Mesenteric fat pad (tissue), 1 donor: Measurements from ENCODE around the gene SYNCRIP. TPM values are rescaled to one million over a fixed set of nuclear protein-coding genes. Genes with fewer than 3 reads are reported as not detected.
"Not testable (repeated sequence)": the region's sequence is repeated elsewhere in the genome, so short reads cannot be mapped to it uniquely, and the experiment has no call there.

Experiments used
- DNase-seq: peaks from one replicate; pipeline ENCODE4 v3.0.0-alpha.2; 2020; ENCODE audit warnings: low spot score
- long read RNA-seq: library from polyadenylated mRNA; unstranded; transcript quantifications from one replicate; pipeline ENCODE4 v2.0.0, GENCODE V29; 2020
- total RNA-seq: library from RNA; stranded (reverse); fragmentation: NEBNext Ultra II Directional; extraction: Animal tissue kit (Norgen Biotek cat#: 25700); gene quantifications from one replicate; pipeline ENCODE4 v1.2.1, GENCODE V29; 2021
- donor health status: DM: yes; HTN: yes; CAD: no.

The SYNCRIP gene
- total RNA-seq = 98.4 TPM
- long read RNA-seq, full-length matches to known transcripts = 21 of 268 reads
- long read RNA-seq, partial matches to known transcripts = 222 of 268 reads
- long read RNA-seq, other reads (novel, unspliced or antisense) = 25 of 268 reads

DNA sequence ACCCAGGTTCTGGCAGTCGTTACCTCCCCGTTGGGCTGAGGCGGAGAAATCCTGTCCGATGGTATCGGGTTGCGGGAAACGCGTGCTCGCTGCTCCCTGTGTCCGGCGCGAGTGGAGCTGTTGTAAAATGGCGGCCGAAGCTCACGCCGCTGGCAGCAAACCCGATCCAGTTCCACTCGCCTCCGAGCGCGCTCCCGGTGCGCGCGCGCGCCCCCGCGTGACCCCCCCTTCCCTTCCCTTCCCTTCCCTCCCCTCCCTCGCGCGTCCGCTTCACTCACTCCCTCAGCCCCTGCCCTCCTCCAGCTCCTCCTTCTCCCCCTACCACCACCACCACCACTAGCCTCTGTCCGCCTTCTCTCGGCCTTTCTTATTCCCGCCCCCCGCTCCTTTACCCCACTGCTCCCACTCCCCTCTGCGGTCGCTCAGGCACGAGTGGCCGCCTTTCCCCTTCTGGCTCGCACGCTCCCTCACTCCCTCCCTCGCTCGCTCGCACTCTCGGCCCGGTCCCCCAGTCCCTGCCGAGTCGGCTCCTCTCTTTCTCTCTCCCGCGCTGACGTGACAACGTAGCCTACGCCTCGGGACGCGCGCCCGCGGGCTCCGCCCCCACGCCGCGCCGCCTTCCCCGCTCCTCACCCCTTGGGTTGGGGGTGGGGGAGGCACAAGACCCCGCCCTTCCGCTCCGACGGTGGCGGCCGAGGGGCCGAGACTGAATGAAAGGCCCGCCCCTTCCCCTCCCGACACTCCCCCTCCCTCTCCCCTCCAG lies at the start of gene SYNCRIP:
SYNCRIP (minus strand) TSS at position 113 of the 763 bp plus-strand sequence. CDS start 1,447 bp downstream, outside the sequence.
- peak; percentile 100 for DNase-seq

DNA sequence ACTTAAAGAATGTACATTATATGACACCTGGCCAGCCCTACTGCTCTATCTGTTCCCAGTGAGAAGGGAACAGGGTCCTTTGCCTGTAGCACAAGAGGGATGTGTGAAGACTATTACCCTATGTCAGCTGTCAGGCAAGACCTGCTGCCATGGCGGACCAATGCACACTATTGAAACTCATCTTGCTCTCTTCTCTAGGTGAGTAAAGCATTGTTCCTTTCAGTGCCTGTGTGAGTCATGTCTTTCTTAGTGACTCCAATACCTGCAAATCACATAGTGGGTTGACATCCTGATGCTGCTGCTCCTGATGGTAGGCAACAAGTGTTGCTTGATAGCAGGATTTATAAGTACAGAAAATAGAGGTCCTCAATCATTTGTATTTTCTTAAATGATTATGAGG lies 48.8 kb upstream of the SYNCRIP start:
- DNase-seq = no peak

DNA sequence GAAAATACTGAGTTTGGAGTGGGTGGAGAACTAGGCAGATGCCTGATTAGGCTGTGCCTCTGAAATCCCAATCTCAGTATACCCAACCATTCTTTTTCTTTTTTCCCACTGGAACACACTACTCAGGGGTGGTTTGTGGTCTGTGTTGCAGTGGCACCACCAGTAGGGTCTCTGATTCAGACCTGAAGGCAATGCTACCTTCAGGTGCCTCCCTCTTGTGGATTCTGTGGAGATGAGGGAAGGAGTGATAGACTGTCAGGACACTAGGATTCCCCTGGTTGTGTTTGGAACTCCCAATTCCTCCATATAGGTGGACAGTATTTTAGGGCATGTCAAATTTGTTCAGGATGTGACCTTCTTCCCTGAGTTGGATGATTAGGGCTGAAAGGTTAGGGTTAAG lies 47.4 kb upstream of the SYNCRIP start:
- no peak for DNase-seq

DNA sequence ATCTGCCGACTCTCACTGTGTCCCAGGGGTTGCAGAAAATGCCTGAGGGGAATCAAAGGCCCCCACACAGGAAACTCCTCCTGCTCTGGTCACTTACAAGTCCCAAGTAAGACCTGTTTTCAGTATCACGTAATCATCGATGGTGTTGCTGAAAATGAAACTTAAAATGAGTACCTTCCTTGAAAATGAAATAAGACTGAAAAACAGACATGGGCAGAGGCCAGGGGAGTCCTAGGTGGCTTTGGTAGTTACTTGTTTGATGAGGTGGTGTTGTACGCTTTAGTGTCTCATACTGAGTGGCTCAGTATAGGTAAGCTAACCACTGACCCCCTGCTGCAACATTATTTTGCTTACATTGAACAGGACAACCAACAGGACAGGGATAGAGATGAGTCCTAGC lies 43.0 kb upstream of the SYNCRIP start:
- no peak for DNase-seq

DNA sequence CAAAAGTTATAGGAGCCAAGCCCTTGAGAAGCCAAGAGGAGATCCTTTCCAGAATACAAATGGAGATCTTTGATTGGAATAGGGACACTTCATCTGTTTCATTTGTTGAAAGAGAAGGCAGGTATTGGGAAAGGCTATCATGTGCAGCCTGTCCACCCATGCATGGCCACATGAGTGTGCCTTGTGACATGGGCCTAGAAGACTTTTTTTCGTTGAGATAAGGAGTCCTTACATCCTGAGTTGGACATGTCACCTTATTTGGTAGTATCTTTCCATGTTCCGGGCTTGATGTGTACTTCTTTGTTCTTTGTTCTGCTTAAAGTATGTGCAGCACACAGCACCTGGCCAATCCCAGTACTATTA lies 42.1 kb upstream of the SYNCRIP start:
- DNase-seq = no peak

DNA sequence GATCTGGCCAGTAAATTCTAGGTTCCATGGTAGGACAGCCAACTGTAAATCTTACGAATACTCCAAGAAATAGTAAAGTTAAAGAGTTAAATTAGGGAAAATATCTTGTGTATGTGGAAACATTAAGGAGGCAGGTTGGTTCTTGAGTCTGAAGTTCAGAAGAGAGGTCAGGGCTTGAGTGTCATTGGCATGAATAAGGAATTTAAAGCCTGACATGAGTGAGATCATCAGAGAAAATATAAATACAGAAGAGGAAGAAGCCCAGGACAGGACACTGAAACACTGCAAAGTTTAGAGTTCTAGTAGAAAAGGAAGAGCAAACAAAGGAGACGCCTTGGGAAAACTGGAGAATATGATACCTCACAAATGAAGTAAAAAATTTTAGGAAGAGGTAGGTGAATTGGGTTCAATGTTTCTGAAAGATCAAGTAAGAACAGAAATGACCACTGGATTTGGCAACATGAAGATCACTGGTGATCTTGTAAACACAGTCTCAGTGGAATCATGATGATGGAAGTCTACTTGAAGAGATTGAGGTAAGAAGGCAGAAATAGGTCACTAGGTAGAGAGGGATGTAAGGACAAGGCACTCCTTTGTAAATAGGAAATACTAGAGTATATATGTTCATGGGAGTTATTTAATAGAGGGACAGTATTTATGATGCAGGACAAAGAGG lies 41.6 kb upstream of the SYNCRIP start:
- DNase-seq = no peak

DNA sequence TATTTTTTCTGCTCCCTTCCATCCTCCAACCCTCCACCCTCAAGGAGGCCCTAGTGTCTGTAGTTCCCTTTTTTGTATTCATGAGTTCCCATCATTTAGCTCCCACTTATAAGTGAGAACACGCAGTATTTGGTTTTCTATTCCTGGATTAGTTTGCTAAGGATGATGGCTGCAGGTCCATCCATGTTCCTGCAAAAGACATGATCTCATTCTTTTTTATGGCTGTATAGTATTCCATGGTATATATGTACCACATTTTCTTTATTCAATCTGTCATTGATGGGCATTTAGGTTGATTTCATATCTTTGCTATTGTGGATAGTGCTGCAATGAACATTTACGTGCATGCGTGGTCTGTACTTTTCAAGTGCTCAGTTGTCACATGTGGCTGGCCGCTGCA lies 39.2 kb upstream of the SYNCRIP start:
- DNase-seq = not testable (repeated sequence)

DNA sequence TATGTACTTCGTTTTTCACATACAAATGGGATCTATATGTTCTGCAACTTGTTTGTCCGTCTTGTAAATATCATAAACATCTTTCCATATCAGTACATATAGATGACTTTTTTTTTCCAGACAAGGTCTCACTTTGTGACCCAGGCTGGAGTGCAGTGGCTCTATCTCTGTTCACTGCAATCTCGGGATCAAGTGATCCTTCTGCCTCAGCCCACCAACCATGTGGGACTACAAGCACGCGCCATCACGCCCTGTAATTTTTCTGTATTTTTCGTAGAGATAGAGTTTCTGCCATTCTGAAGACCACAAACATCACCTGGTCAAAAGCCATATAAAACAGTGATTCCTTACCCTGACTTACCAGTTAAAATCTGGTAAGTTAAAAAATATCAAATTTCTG lies 37.7 kb upstream of the SYNCRIP start:
- DNase-seq = no peak

DNA sequence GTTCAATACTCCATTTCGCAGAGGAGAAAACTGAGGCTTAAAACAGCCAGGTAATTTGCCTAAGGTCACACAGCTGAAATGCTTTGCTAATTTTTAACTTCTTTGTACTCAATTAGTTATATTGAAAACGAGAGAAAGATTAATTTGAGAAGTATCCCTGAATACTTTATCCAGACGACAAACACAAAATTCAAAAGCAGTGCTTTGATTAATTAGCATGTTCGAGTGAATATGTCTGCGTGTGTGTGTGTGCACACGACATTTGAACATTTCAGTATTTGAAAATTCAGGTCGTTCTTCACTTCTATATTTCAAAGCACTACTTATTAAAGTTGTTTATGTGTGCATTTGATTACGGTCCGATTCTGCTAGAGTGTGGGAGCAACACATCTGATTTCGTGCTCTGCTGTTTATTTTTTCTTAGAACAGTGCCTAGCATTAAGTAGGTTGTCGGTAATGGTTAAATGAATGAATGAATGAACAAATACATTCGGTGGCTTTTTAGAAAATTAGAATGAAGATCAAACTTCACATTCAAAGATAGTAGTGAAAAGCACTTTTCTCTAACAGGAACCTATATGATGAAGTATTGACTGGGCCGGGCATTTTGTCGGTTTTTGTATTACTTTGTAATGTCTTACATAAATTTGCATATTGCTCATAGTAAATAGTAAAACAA lies 36.9 kb upstream of the SYNCRIP start:
- no peak for DNase-seq

DNA sequence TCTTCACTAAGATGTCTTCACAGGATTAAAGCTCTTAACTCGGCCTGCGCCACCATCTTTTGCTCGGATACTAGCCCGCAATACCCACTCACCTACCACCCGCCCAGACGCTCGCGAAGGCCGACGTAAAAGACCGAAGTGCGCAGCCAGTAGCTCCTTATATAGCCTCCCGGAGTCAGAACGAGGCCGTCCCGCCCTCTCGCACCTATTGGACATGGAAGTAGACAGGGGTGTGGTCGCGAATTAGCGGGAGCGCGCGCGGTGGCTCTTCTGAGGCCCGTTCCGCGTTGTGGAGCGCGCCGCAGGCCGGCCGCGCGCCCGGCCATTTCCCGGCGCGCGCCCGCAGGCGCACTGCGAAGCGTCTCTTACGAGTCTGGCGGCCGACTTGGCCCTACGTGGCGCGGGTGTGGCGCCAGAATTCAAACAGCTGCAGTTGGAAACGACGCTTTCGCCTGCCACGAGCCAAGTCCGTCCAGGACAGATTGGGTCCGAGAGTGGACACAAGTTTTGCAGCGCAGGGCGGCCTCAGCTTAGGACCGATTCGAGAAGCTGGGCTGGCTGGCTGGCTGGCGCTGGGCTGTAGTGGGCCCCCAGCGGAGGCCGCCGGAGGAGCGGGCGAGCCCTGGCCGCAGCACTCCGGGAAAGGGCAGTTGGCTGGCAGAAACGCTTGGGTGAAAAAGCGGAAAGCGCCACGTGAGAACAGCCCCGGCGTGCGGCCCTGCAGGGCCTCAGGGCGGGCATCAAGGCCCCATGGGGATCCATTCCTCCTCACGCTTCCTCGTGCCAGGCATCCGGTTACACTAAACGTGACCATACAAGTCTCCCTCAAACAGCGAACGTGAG lies 36.1 kb upstream of the SYNCRIP start:
- DNase-seq = peak; percentile 99

DNA sequence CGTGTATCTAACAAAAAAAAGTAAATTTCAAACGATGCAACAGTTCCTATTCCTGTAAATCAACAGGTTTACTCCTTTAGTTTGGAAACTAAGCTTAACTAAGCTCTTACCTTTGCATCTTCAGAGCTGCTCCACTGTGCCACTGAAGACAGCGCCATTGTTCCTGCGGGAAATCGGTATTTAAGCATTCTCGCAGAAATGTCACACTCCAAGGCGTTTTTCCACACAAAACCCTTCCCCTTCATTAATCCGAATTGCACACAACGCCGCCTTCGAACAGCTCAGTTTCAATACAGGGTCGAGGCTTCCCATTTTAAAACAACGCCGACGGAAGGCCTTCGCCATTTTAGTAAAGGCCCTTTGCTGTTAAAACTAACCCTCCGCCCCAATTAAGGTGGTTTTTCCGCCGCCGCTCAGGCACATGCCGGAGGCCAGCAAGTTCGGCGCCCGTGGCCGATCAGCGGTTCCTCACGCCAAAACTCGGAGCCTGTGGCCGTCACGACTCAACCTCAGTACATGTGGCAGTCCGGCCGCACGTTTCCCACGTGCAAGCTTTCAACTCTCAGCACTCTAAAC lies 35.4 kb upstream of the SYNCRIP start:
- DNase-seq = no peak

DNA sequence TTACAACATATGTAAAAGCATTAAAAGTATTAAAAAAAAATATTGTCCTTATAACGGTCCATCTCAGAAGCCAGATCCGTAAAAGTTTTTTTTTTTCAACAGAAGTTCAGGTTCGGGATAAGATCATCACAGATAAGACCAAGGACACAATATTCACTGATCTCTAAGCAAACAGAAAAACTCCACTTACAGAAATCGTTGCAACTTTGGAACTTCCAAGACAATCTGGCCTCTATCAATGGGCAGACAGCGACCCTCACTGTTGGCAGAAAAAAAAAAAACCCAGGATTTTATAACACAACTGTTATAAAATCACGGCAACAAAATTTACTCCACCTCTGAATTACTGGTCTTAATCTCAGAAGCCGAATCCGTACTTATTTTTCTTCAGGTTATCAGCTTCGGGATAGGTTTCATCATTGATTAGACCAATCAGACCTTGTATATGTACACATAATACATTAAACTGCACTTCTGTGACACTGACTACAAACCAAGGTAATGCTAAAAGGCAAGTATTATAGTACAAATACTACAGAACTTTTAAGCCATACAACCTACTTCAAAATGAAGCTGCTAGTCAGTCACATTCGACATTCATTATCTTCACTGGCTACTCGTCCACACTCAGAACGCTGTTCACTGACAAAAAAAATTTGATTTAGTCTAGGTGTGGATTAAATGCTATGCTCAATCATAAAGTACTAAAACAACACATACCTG lies 34.7 kb upstream of the SYNCRIP start:
- DNase-seq = no peak

DNA sequence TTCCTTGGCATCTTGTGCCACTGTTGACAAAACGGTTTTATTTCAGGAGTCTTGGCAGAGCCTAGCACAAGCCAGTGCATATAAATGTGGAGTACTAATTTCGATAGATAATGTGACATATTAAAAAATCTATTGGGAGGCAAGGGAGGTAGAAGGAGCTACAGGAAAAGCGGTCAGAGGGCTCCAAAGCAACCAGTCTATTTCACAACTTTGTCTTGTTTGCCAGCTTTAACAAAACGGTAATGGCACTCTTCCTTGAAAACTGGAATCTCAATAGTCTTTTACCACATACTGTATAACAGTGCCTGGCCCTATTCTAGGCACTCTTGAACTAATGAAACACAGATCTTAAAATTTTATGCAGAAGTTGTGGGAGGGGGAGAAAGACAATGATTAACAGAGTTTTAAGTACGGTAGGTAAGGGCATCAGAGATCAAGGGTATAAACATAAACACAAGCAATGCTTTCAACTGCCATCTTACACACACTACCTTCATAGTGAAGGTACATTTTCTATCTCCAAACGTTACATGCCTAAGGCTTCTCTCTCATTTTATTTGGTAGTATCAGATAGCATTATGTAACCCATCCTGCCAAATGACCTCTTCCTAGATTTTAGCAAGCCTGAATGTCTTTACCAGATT lies 33.5 kb upstream of the SYNCRIP start:
- no peak for DNase-seq

DNA sequence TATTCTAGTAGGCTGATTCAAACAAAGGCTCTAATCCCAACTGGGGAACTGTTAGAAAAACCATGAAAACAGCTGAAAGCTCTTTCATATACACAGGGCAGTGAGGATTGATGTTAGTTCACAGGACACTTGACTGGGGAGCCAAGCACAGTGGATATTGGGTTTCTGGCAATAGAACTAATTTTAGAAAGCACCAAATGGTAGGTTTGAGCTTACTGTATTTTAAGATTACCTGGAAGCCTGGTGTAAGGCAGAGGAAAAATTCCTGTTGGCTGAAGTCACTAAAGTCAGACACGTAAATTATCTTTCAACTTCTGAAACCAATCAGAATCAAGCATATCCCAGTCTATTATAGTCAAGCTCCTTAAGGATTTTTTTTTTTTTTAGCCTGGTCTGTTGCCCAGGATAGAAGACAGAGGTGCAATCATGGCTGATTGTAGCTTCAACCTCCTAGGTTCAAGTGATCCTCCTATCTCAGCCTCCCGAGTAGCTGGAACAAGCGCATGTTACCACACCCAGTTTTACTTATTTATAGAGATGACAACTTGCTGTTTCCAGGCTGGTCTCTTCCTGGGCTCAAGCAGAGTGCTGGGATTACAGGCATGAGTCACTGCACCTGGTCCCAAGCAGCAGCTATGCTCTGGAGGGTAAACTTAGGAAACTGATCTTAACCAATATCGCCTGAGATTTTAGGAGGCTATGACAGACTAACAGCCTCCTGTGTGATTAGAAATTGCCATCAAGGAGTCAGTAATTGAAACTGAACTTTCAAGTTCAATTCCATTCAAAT lies 32.5 kb upstream of the SYNCRIP start:
- no peak for DNase-seq

DNA sequence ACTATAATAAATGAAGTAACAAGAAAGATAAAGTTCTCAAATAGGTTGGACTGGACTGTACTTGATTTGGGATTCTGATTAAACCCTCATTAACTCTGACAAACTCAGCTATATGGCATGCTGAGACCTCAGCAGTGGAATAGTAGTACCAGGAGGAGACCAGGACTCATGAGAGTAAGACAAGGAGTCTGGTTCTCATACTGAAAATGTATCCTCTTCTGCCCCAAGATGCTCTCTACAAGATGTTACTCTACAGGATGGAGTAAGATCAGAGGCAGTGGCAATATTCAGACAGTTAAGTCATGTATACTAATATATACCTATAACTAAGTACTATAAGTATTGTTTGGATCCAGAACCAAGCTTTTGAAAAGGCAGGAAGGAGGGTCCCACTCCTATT lies 31.9 kb upstream of the SYNCRIP start:
- DNase-seq = no peak

DNA sequence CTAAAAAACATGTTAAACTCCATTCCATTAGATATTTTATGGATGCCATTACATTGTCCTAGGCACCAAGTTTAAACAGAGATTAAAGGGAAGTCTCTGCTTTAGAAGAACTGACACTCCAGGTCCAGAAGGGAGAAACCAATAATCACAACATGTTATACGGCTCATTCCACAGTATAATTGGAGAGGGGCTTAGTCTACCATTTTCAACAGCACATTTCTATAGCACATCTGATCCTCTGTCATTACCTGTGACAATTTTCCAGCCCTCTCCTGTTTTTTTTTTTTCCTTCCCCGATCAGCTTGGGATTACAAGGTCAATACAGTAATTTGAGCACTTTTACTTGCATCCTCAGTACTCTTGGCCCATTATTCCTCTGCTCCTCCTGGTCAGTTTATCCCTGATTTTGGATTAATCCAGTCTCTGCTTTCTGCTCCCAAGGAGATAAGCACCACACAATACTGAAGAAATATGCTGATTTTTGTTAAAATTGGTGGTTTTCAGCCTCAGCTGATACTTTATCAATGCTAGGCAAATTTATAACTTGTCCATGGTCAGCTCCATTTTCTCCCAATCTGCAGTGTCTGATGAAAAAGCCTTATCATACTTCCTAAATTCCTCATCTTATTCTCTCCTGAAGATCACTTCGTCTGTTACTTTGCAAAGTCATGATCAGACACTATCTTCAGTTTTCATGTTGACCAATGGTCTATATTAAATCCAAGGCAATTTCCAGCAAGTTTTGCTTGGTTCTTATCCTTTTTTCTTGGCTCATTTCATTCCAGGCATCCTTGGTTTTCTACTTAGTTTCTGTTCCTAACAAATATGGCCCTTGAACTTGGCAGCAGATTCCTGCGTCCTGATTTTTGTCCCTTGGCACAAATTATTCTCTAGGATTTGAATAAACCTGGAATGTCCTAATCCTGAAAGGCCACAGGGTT lies 30.8 kb upstream of the SYNCRIP start:
- no peak for DNase-seq

DNA sequence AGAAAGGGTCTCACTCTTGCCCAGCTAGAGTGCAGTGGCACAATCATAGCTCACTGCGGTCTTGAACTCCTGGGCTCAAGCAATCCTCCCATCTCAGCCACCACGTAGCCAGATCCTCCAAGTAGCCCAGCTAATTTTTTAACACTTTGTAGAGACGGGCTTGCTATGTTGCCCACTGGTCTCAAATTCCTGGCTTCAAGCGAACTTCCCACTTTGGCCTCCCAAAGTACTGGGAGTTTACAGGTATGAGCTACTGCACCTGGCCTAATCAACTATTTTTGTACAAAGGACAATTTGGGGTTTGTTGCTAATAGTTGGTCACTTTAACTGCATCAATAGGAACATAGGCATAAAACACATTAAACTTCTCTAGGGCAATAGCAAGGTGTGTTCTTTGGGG lies 29.9 kb upstream of the SYNCRIP start:
- DNase-seq = no peak

DNA sequence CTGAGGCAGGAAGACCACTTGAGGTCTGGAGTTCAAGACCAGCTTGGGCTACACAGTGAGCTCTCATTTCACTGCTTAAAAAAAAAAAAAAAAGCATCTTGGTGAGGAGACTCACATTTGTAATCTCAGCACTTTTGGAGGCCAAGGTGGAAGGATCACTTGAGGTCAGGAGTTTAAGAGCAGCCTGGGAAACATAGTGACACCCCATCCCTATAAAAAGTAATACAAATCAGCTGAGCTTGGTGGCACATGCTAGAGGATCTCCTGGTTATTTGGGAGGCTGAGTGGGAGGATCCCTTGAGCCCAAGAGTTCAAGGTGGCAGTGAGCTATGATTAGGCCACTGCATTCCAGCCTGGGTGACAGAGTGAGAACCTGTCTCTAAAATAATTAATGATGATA lies 29.4 kb upstream of the SYNCRIP start:
- no peak for DNase-seq
